ENCODE data around the gene PI16.

- TF ChIP-seq CTCF (IDR thresholded peaks at IDR 0.05; ENCODE audit: low read depth, low read length) (no peak), POLR2A (IDR thresholded peaks at IDR 0.05; ENCODE audit: extremely low read depth, insufficient read length) (no peak), MAX (IDR thresholded peaks at IDR 0.05; ENCODE audit: low read depth, low read length) (no peak)
These were observed 1.3 kb downstream of the PI16 start for GRCh38 chr6:36955671-36956445.

Measured in NB4 (cell line).